Measurements from ENCODE around the gene SAG. TPM values are rescaled to one million over a fixed set of nuclear protein-coding genes. Genes with fewer than 3 reads are reported as not detected.
"Not testable (repeated sequence)": the region's sequence is repeated elsewhere in the genome, so short reads cannot be mapped to it uniquely, and the experiment has no call there.

The SAG gene
- total RNA-seq, 1 experiment from 2014 or later = not detected

DNA sequence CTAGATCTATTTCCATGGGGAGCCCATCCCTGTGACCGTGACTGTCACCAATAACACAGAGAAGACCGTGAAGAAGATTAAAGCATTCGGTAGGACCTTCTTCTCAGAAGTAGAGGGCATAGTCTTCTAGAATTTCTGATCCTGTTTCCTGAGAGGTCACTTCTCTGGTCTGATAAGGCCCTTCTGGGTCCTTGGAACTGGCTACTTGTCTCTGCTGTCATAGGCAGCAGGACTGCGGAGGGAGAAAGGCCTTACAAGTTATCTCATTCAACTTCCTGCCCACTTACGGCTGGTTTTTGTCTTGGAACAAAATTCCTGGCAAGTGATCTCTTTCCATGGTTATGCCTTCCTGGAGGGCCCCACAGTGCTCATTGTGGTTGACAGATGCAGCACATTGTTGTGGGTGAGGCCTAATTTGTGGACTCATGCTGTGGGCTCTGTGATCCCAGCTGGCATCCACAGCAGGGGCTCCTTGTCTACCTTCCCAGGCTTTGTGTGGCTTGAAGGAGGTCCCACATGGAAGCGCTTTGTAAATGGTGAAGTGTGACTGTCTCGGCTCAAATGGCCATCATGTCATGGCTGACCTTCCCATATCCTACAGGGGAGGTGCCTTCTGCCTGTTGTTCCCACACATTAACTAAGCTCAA, 22.0 kb downstream of the SAG start:
- peak; percentile 60 for DNase-seq (ENCODE audit: low read depth)

DNA sequence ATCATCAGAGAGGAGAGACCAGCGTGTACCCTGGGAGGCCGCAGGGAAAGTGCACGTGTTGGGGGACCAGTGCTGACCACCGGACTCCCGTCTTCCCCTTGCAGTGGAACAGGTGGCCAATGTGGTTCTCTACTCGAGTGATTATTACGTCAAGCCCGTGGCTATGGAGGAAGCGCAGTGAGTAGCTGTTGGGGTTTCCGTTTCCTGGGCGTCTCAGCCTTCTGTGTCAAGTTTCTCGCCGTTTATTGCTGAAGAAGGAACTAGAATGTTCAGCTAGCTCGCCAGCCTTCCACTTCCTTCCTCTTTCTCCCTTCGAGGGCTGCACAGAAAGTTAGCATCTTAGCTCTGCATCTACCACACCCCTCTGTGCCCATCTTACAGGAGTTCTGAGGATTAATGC, 23.9 kb downstream of the SAG start:
- DNase-seq (ENCODE audit: low read depth) = no peak

GRCh38 chr2:233332125-233332524, 24.5 kb downstream of the SAG start:
- DNase-seq (ENCODE audit: low read depth) = no peak

- DNase-seq (ENCODE audit: low read depth) = no peak
Measured at GRCh38 chr2:233334915-233335314, 27.3 kb downstream of the SAG start.

- DNase-seq (ENCODE audit: low read depth) = not testable (repeated sequence)
Measured at GRCh38 chr2:233336091-233336490, 28.5 kb downstream of the SAG start.

DNA sequence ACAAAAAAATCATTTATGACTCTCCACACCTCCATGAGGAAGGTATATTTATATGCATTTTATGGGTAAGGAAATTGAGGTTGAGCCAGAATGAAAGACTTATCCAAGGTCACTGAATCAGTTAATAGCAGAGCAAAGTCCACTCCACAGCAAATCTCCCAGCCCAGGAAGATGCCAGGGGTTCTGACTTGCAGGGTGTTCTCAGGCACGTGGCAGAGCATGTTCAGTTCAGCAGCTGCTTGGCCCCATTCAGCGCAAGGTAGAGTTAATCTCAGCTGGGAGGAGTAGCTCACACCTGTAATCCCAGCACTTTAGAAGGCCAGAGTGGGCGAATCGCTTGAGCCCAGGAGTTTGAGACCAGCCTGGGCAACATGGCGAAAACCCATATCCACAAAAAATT, 28.9 kb downstream of the SAG start:
- DNase-seq (ENCODE audit: low read depth) = no peak

GRCh38 chr2:233338046-233338445, 30.4 kb downstream of the SAG start:
- DNase-seq (ENCODE audit: low read depth) = no peak

DNA sequence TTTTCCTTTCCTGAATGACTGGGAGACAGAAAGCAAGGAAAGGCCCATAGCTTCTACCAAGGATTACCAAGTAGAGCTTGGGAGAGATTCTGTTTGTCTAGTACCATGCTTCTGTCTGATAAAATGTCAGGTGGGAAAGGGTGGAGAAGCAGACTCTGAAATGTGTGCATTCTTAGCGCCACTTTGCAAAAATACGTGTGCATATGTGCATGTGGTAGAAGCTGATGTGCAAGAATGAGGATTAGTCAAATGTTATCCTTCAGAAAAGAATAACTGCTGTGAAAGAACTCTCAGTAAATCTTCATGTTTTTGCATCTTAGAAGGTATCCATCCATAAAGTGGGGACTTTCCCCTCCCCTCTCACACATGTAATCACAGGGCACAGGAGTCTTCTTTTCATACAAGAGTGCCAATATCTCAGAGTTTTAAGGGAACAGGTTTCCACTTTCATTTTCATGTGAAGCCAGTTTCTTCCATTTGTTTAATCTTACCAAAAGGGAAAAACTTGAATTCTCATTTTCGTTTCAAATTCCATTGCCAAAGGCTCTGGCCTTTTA, 31.3 kb downstream of the SAG start:
- DNase-seq (ENCODE audit: low read depth) = no peak

GRCh38 chr2:233339427-233339826, 31.8 kb downstream of the SAG start:
- no peak for DNase-seq (ENCODE audit: low read depth)

- DNase-seq (ENCODE audit: low read depth) = no peak
Measured at GRCh38 chr2:233341296-233341695, 33.7 kb downstream of the SAG start.

GRCh38 chr2:233342301-233342700, 34.7 kb downstream of the SAG start:
- DNase-seq (ENCODE audit: low read depth) = no peak

- no peak for DNase-seq (ENCODE audit: low read depth)
Measured at GRCh38 chr2:233343171-233343705, 35.6 kb downstream of the SAG start.

DNA sequence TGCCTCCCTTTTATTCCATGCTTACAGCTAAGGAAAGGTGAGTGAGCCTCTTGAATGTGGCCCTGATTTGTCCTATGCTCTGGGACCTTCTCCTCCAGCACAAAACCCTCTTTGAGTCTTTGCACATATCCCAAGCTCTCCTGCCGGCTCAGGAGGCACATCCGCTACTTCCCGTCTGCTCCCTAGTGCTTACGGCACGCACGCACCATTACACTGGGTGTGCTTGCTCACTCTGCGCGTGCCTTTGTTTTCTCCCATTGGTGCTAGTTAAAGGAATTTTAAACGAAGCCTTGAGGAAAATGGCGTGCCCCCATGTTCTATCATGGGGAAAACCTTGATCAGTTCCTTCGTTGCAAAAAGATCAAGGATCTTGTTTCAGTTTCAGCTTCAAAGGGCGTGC, 38.8 kb downstream of the SAG start:
- no peak for DNase-seq (ENCODE audit: low read depth)

DNA sequence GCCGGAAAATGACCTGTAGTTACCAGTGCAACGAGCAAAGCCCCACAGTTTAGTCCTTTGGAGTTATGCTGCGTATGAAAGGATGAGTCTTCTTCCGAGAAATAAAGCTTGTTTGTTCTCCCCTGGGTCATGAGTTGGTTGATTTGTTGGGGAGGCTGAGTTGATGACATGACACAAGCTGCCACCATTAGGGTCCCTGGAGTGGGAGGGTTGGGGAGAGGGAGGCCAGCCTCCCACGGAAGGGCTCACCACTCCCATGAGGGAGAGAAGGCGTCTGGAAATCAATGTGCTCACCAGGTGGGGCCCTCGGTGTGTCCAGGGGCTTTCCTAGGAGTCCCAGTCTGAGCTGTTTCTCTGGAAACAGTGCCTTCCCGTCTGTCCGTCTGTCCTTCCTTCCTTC, 39.3 kb downstream of the SAG start:
- no peak for DNase-seq (ENCODE audit: low read depth)

DNA sequence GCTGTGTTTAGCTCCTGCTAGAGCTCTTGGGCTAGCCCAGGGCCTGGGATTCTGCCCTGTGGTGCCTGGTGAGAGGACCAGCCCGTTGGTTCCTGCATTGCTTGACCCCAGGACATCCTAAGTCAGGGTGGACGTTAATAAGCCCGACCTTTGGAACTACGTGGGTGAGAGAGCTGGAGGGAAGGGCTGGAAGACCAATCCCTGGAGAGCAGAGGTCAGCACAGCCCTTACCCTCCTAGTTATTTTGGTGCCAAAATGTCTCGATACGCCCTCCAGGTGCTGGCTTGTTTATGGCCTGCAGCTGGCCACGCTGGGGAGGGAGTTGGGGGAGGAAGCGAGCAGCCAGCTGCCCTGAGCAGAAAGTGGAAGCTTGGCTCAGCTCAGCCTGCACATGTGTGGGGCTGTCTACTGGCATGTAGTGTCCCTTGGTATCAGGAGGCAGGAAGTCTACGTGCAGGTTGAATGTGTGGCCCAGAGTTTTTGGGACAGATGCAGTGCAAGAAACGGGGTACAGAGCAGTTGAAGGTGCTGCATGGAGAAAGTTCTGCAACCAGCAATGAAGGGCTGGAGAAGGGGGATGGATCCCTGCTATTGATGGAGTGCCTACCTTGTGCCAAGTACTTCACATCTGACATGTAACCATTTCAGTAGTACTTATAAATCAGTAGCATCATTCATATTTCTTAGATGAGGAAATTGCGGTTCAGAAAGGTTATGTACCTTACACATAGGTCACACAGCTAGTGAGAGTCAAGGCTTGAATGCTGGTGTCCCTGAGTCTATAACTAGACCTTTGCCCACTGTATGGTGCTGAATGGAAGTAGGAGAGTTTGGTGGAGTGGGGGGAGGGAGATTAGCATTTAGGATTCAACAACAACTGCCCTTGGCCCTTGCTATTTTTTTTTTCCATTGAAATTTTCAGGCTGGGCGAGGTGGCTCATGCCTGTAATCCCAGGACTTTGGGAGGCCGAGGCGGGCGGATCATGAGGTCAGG, 41.7 kb downstream of the SAG start:
- DNase-seq (ENCODE audit: low read depth) = no peak

DNA sequence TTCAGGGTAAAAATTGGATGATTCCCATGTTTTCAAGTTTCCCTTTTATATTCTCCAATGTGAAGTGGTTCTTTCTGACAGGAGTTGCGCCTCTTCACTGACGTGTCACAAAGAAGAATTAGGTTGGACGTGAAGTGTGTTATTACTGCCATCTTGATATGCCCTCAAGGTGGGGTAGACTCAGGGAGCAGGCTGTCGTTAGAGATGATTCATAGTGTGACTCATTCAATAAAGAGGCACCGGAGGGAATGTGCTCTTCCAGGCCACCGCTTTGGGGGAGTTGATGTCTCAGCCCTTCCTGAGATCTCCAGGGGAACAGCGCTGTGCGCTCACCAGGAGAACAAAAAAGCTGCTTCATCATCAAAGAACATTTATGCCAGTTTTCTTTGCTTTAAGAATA, 43.1 kb downstream of the SAG start:
- DNase-seq (ENCODE audit: low read depth) = peak; percentile 89

DNA sequence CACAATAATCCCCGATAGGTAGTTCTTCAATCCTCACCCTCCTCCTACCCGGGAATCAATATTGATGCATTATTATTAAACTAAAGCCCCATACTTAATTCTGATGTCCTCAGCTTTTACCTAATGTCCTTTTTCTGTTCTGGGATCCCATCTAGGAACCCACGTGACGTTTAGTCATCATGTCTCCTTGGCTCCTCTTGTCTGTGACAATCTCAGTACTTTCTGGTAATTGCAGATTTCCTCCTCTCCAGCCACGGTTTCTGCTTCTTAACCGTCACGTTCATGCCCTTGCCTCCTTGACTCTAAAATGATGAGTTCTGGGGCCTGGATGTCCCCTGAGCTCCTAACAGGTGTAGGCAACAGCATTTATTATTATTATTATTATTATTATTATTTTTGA, 43.8 kb downstream of the SAG start:
- DNase-seq (ENCODE audit: low read depth) = peak; percentile 34

- DNase-seq (ENCODE audit: low read depth) = no peak
Measured at GRCh38 chr2:233352141-233352842, 44.7 kb downstream of the SAG start.

DNA sequence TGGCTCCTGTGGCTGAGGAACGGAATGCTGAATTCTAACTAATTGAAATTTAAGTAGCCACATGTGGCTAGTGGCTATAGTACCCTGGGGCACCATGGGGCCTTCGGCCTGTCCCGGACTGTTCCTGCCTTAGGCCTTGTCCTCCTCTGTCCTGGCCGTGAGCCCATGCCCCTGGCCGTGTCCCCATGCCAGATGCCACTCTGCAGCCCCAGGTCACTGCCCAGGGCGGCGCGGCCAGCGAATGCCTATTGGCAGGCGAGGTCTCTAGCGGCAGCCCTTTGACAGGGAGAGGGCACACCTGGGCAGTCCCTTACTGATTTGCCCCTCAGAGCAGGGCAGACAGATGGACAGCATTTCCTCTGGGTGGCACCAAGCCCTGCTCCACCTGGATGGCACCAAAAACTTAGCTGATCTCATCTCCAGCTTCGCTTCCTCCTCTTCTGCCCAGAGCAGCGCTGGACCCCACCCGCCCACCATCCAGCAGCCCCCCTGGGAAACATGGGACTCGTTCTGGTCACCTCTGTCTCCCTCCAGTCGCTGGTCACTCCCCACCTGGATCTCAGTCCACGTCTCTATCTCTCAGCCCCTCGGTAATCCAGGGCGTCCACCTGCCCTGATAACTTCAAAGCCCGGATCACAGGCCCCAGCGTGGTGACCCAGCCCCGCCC, 45.6 kb downstream of the SAG start:
- DNase-seq (ENCODE audit: low read depth) = no peak

DNA sequence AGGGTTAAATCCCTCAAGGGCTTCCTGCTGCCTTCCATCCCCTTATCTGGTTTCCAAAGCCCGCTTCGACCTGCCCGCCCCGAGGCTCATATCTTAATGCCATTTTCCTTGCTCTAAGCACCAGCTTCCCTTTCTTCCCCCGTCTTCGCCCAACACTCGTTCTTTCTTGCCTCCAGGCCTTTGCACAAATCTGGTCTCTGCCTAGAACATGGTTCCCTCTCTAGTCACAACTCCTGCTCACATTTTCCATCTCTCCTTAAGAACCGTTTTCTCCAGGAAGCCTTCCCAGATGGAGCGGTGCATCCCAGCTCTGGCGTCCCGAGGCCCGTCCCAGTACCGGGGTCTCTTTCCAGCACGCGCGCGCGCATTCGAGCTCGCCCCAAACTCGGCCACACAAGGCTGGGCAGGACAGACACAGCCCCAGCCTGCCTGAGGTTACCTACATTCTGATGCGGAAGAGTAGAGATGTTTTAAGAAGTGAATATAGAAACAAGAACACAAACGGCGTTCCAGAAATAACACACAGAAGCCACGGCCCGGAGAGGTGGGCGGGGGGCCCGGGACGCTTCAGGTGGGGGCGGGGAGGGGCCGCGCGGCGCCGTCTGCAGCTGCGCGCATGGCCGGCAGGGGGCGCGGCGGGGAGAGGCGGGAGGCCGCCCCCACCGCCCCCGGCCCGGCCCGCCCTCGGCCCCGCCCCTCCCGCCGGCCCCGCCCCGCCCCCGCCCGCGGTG, 46.3 kb downstream of the SAG start, which contains the start of gene DGKD:
TSS of gene DGKD (plus strand) at position 726 of the 731 bp plus-strand sequence. CDS start 25 bp downstream, outside the sequence.
- DNase-seq (ENCODE audit: low read depth) = no peak

All from LHCN-M2 (cell line).